ENCODE measurements around the gene SHH.

Gene SHH

DNA sequence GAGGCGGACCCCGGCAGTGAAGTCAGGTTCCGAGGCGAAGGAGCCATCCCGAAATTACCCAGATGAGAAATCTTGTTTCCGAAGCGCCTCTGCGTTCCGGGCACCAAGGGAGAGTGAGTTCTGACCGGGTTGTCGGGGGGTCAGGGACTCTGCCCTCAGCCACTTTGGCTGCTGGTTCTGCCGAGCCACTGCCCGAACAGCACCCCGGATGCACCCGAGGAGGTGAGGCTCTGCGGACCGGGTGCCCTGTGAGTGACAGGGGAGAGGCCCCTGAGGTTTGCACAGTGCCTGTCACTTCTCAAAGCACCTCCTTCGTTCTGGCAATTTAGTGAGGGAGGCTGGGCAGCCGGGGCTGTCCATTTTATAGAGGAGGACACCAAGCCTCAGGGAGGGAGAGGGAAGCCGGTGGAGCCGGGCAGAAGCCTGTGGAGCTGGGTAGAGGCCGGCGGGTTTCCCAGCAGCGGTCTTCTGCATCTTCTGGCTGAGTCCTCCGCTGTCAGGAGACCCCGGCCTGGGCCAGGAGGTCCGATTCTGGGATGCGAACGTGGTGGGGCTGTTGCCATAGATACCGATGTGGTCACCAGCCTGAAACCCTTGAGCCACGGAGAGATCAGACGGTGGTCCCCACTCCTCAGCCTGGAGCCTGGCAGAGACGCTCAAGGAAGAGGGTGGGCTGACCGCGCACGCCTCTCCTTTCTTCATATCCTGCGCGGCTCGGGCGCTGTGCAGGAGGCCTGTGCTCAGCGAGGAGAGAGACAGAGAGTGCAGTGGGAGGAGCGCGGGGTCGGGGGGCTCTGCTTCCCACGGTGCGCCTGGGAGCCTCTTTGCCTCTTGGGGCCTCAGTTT, 18.9 kb upstream of the SHH start:
- in situ Hi-C loops (cut with HindIII; ENCODE audit: low pct_ligation_motif_present, low sequenced_read_pairs): no loop called here
- DNase-seq: no peak
- TF ChIP-seq, protein P1, sequence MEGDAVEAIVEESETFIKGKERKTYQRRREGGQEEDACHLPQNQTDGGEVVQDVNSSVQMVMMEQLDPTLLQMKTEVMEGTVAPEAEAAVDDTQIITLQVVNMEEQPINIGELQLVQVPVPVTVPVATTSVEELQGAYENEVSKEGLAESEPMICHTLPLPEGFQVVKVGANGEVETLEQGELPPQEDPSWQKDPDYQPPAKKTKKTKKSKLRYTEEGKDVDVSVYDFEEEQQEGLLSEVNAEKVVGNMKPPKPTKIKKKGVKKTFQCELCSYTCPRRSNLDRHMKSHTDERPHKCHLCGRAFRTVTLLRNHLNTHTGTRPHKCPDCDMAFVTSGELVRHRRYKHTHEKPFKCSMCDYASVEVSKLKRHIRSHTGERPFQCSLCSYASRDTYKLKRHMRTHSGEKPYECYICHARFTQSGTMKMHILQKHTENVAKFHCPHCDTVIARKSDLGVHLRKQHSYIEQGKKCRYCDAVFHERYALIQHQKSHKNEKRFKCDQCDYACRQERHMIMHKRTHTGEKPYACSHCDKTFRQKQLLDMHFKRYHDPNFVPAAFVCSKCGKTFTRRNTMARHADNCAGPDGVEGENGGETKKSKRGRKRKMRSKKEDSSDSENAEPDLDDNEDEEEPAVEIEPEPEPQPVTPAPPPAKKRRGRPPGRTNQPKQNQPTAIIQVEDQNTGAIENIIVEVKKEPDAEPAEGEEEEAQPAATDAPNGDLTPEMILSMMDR (IDR thresholded peaks at IDR 0.05; ENCODE audit: low read depth, low read length, missing control alignments): no peak
- H3K27ac ChIP-seq: no peak overlapping the region
- H3K4me3 ChIP-seq (ENCODE audit: low read depth, low read length): no peak overlapping the region
- H3K27me3 ChIP-seq (replicated peaks): peaks cover 1% of the 10 kb centered on the region
- no peaks in the 10 kb centered on the region for H3K36me3 ChIP-seq (replicated peaks)

DNA sequence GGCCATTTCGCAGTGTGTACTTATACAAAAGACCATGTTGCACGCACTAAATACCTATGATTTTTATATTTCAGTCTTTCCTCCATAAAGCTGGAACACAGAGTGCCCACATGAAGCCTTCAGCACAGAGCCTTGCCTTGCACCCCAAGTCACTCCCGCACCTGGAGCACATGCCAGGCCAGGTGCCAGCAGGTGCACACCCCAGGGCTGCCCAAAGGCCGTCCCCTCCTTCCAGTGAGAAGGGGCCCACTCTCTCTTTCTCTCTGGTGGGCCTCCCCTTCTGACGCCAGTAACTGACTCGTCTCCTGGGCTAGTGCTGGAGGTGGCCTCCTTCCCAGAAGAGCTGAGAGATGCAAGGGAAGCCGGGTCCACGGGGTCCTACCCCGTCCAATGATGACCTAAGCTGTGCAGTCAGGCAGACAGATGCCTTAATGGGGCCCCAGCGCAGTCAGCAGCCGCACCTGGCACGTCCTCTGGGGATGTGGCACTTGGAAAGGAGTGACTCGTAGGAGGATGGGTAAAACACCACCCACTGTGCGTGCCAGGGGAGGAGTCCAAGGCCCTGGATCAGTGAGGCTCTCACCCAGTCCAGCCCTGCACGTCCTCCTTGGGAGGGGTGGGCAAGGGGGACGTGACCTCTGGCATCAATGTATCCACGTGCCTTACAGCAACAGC, 17.7 kb upstream of the SHH start:
- TF ChIP-seq, protein P1 (IDR thresholded peaks at IDR 0.05; ENCODE audit: low read depth, low read length, missing control alignments): no peak
- Histone ChIP-seq H3K27ac (no peak overlapping the region), H3K27me3 (replicated peaks) (peaks cover 1% of the 10 kb centered on the region), H3K4me3 (ENCODE audit: low read depth, low read length) (no peak overlapping the region), H3K36me3 (replicated peaks) (no peaks in the 10 kb centered on the region)
- no peak for DNase-seq
- in situ Hi-C loops (cut with HindIII; ENCODE audit: low pct_ligation_motif_present, low sequenced_read_pairs): no loop called here

DNA sequence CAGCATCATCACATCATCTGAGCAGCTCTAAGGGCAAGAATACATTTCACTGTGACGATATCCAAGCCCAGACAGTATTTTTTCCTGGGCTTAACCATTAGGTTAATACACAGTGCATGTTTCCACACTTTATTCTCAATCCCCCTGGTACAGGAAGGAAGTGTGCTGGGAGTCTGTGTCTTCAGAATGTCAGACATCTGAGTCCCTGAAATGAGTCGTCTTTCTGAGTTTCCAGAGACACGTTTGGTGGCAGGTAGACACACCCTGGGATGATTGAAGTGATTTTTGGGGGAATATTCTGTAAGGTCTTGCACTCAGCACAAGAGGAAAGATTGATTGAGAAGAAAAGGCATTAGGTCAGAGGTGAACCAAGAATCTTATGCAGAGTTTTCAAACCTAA, 13.1 kb upstream of the SHH start:
- in situ Hi-C loops (cut with HindIII; ENCODE audit: low pct_ligation_motif_present, low sequenced_read_pairs): no loop called here
- Histone ChIP-seq H3K27me3 (replicated peaks) (peaks cover 5% of the 10 kb centered on the region), H3K4me3 (ENCODE audit: low read depth, low read length) (no peak overlapping the region), H3K36me3 (replicated peaks) (no peaks in the 10 kb centered on the region), H3K27ac (no peak overlapping the region)
- TF ChIP-seq, protein P1 (IDR thresholded peaks at IDR 0.05; ENCODE audit: low read depth, low read length, missing control alignments): no peak
- no peak for DNase-seq

DNA sequence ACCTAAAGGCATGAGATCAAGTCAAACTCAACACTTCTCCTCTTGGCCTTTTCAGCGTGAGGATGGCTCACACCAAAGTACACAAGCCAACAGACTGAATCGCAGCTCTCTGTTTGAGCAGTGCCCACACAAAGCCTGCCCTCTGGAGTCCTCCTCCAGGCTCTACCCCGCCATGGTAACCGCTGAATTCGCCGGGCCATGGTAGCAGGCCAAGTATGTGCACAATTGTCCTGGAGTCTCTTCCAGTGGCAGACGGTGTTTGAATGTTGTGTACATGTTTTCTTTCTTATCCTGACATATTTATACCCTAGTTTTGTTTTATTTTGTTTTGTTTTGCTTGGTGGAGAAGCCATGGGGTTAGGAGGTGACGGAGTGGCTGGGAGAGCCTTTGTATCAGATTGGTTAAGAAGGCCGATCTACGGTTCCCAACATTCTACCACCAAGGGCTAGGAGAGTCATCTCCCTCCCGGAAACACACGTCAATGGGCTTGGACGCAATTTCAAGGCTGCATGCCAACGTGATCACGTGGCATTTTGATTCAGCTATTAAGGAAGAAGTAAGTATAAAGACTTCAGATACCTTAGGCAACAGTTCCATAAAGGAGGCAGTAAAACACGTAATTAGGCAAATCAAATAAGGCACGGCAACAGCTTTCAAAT, 12.1 kb upstream of the SHH start:
- no peak overlapping the region for H3K4me3 ChIP-seq (ENCODE audit: low read depth, low read length)
- TF ChIP-seq, protein P1 (IDR thresholded peaks at IDR 0.05; ENCODE audit: low read depth, low read length, missing control alignments): no peak
- no peak for DNase-seq
- H3K36me3 ChIP-seq (replicated peaks): no peaks in the 10 kb centered on the region
- H3K27ac ChIP-seq: no peak overlapping the region
- H3K27me3 ChIP-seq (replicated peaks): peaks cover 5% of the 10 kb centered on the region
- in situ Hi-C loops (cut with HindIII; ENCODE audit: low pct_ligation_motif_present, low sequenced_read_pairs): no loop called here

DNA sequence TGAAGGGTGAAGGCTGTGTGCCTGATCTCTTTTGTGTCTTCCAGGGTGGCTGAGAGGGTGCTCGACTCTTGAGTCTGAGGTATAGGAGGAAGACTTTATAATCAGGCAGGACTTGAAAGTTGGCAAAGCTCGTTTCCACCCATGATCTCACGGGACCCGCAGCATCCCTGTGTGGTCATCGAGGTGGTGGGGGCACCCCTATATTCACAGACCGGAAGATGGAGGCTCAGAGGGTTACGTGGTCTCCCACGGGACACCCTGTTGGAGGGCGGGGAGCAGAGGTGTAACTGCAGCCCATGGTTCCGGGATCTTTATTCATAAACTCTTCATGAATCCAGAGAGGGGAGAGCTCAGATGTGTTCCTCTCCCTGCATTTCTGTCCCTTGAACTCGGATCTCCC, 9.6 kb upstream of the SHH start:
- in situ Hi-C loops (cut with HindIII; ENCODE audit: low pct_ligation_motif_present, low sequenced_read_pairs): no loop called here
- TF ChIP-seq, protein P1 (IDR thresholded peaks at IDR 0.05; ENCODE audit: low read depth, low read length, missing control alignments): no peak
- Histone ChIP-seq H3K27ac (no peak overlapping the region), H3K4me3 (ENCODE audit: low read depth, low read length) (no peak overlapping the region), H3K36me3 (replicated peaks) (no peaks in the 10 kb centered on the region), H3K27me3 (replicated peaks) (peaks cover 5% of the 10 kb centered on the region)
- no peak for DNase-seq

Measured in brain microvascular endothelial cell (primary cell).